IMR-90 (cell line): Measurements from ENCODE around the gene LRRTM4. TPM values are rescaled to one million over a fixed set of nuclear protein-coding genes. Genes with fewer than 3 reads are reported as not detected.

Experiments used
- ATAC-seq: fragments of 200-7000 bp; cut with Tn5 transposase; 2 replicates; pipeline ENCODE4 v1.9.1; 2020; ENCODE audit warnings: low read depth, mild to moderate bottlenecking, moderate library complexity
- BruUV-seq: library from RNA; stranded (reverse); fragments of 400-500 nt; replicated peaks from 2 replicates; lab custom pipeline; 2021; lab: Mats Ljungman, UMichigan
- CTCF ChIA-PET: fragments of 300-600 bp; formaldehyde crosslinking; extraction: SDS; loops from one replicate; lab custom pipeline; 2021; ENCODE audit warnings: antibody characterized with exemption; lab: Yijun Ruan, JAX
- POLR2A ChIA-PET: fragments of 300-600 bp; sonication (Branson Sonifier 250); formaldehyde crosslinking; loops from one replicate; lab custom pipeline; 2022; ENCODE audit warnings: antibody characterized with exemption; ENCODE audit not compliant: unreplicated experiment; lab: Charles Lee
- DNase-seq: peaks from one replicate; pipeline ENCODE4 v3.0.0; 2013
- H2AFZ ChIP-seq: replicated peaks from 2 replicates; pipeline ENCODE3; 2013; ENCODE audit warnings: low read length, mild to moderate bottlenecking; ENCODE audit not compliant: poor library complexity
- H2AK5ac ChIP-seq: 2 replicates; pipeline ENCODE4 v1.6.1; 2013; ENCODE audit warnings: low read depth, low read length, inconsistent platforms
- H2AK9ac ChIP-seq: replicated peaks from 2 replicates; pipeline ENCODE3; 2013; ENCODE audit warnings: mild to moderate bottlenecking, low read depth, low read length, moderate library complexity; ENCODE audit not compliant: poor library complexity
- H2BK120ac ChIP-seq: 2 replicates; pipeline ENCODE4 v1.6.1; 2013; ENCODE audit warnings: low read depth, low read length, inconsistent platforms
- H2BK15ac ChIP-seq: 3 replicates; pipeline ENCODE4 v1.6.1; 2013; ENCODE audit warnings: low read depth, low read length, inconsistent platforms
- H2BK20ac ChIP-seq: 2 replicates; pipeline ENCODE4 v1.6.1; 2013; ENCODE audit warnings: low read depth, mild to moderate bottlenecking, inconsistent platforms, low read length, moderate library complexity
- H2BK5ac ChIP-seq: 2 replicates; pipeline ENCODE4 v1.6.1; 2013; ENCODE audit warnings: mild to moderate bottlenecking, low read depth, low read length, inconsistent platforms; ENCODE audit not compliant: poor library complexity, severe bottlenecking
- H3K14ac ChIP-seq: replicated peaks from 2 replicates; pipeline ENCODE4 v1.6.1; 2013; ENCODE audit warnings: low read depth, low read length, inconsistent platforms
- H3K18ac ChIP-seq: 2 replicates; pipeline ENCODE4 v1.6.1; 2013; ENCODE audit warnings: low read depth, low read length, control low read depth
- H3K23ac ChIP-seq: 2 replicates; pipeline ENCODE4 v1.6.1; 2013; ENCODE audit warnings: low read depth, low read length, inconsistent platforms
- H3K27ac ChIP-seq: 2 replicates; pipeline ENCODE4 v1.5.1; 2013; ENCODE audit warnings: mild to moderate bottlenecking, control low read depth, low read length; ENCODE audit not compliant: insufficient read depth
- H3K27me3 ChIP-seq: 2 replicates; pipeline ENCODE4 v1.6.1; 2013; ENCODE audit warnings: low read length; ENCODE audit not compliant: control insufficient read depth, insufficient read depth
- H3K36me3 ChIP-seq: 2 replicates; pipeline ENCODE4 v1.6.1; 2013; ENCODE audit warnings: low read length, mixed read lengths; ENCODE audit not compliant: control insufficient read depth, insufficient read depth
- H3K4ac ChIP-seq: 2 replicates; pipeline ENCODE4 v1.6.1; 2013; ENCODE audit warnings: low read depth, low read length, inconsistent platforms
- H3K4me1 ChIP-seq: 2 replicates; pipeline ENCODE4 v1.6.1; 2013; ENCODE audit warnings: low read length, mixed read lengths; ENCODE audit not compliant: control insufficient read depth, insufficient read depth
- H3K4me2 ChIP-seq: 2 replicates; pipeline ENCODE4 v1.6.1; 2013; ENCODE audit warnings: low read depth, mild to moderate bottlenecking, control low read depth, low read length, moderate library complexity
- H3K4me3 ChIP-seq: 2 replicates; pipeline ENCODE4 v1.5.1; 2013; ENCODE audit warnings: low read depth, mild to moderate bottlenecking, control low read depth, low read length, moderate library complexity; ENCODE audit not compliant: insufficient read depth
- H3K56ac ChIP-seq: 2 replicates; pipeline ENCODE4 v1.6.1; 2013; ENCODE audit warnings: low read length, inconsistent platforms; ENCODE audit not compliant: insufficient read depth; ENCODE audit errors: extremely low read depth
- H3K79me1 ChIP-seq, 2 experiments: 2 replicates each; pipeline ENCODE4 v1.6.1; 2013; ENCODE audit warnings: low read length in 2 of 2, inconsistent platforms in 1 of 2, low read depth in 1 of 2
- H3K9ac ChIP-seq: 2 replicates; pipeline ENCODE4 v1.6.1; 2013; ENCODE audit warnings: low read depth, low read length, control low read depth
- H3K9me1 ChIP-seq: 2 replicates; pipeline ENCODE4 v1.6.1; 2013; ENCODE audit warnings: low read length, inconsistent platforms; ENCODE audit not compliant: insufficient read depth
- H3K9me3 ChIP-seq: 2 replicates; pipeline ENCODE4 v1.6.1; 2013; ENCODE audit warnings: low read length; ENCODE audit not compliant: control insufficient read depth, insufficient read depth
- H4K20me1 ChIP-seq: 2 replicates; pipeline ENCODE4 v1.6.1; 2013; ENCODE audit warnings: low read length, inconsistent platforms; ENCODE audit not compliant: insufficient read depth
- H4K5ac ChIP-seq: 2 replicates; pipeline ENCODE4 v1.6.1; 2013; ENCODE audit warnings: mild to moderate bottlenecking, low read depth, low read length, control low read depth
- H4K8ac ChIP-seq, 2 experiments: 2 replicates each; pipeline ENCODE4 v1.6.1; 2013; ENCODE audit warnings: low read depth in 2 of 2, low read length in 2 of 2, control low read depth in 1 of 2, inconsistent platforms in 1 of 2
- H4K91ac ChIP-seq: 2 replicates; pipeline ENCODE4 v1.6.1; 2013; ENCODE audit warnings: low read depth, low read length, inconsistent platforms; ENCODE audit not compliant: insufficient read depth
- ELK1 ChIP-seq: fragments of 150-350 bp; IDR thresholded peaks from 2 replicates; pipeline ENCODE4 v1.6.1; 2016; ENCODE audit warnings: low read depth, mild to moderate bottlenecking, low read length, moderate library complexity, borderline replicate concordance
- MAFK ChIP-seq: IDR thresholded peaks from 2 replicates; pipeline ENCODE4 v1.6.1; 2012; ENCODE audit warnings: low read depth, low read length, improper control_type of control experiment
- MAZ ChIP-seq: IDR thresholded peaks from 2 replicates; pipeline ENCODE4 v1.6.1; 2012; ENCODE audit warnings: low read depth, mild to moderate bottlenecking, low read length, improper control_type of control experiment, moderate library complexity, borderline replicate concordance
- WGBS, 2 experiments: methylation state at CpG; one replicate each; pipeline versions ENCODE4 v1.1.5 to v1.1.7; 2013; ENCODE audit warnings: missing lambda C conversion rate in 2 of 2; ENCODE audit not compliant: insufficient read length in 1 of 2; ENCODE audit errors: extremely low coverage in 2 of 2; 5-methylcytosine and 5-hydroxymethylcytosine counted together
- dilution Hi-C: fragments of 300-500 bp; cut with HindIII; formaldehyde crosslinking; loops from one replicate; pipeline ENCODE4 v1.14.3; 2018; ENCODE audit warnings: low sequenced_read_pairs; ENCODE audit not compliant: unreplicated experiment
- in situ Hi-C: fragments of 300-500 bp; cut with MboI; formaldehyde crosslinking; loops from 3 replicates; pipeline ENCODE4 v1.14.3; 2019; ENCODE audit warnings: low sequenced_read_pairs, inconsistent platforms, mixed read lengths
- intact Hi-C: fragments of 100-400 bp; cut with micrococcal nuclease; formaldehyde crosslinking; loops from 2 replicates; pipeline ENCODE4 v1.10.0; 2022
- polyA plus RNA-seq, 3 experiments: library from polyadenylated mRNA; depleted of rRNA; stranded (reverse); fragments of >200 nt; gene quantifications; 2 replicates each; pipeline ENCODE4 v1.2.3, GENCODE V29; 2012; ENCODE audit warnings: low replicate concordance in 1 of 3
- total RNA-seq: library from RNA; depleted of rRNA; stranded (reverse); fragments of >200 nt; gene quantifications from 2 replicates; pipeline ENCODE4 v1.2.3, GENCODE V29; 2012

The LRRTM4 gene
- total and polyA plus RNA-seq, 2 of the 4 experiments (the other 2 are of a cell fraction) = not detected

- Histone ChIP-seq H3K9ac (no peak overlapping the region), H4K8ac (no peak overlapping the region), H4K91ac (no peak overlapping the region), H3K9me1 (no peaks in the 10 kb centered on the region), H3K23ac (no peak overlapping the region), H3K4ac (no peak overlapping the region), H3K18ac (no peak overlapping the region), H3K4me1 (no peaks in the 10 kb centered on the region), H2BK20ac (no peak overlapping the region), H3K4me2 (no peak overlapping the region), H2AK9ac (no peak overlapping the region), H3K79me1 (no peaks in the 10 kb centered on the region), H3K9me3 (no peaks in the 10 kb centered on the region), H2AFZ (no peak overlapping the region), H3K4me3 (no peak overlapping the region), H3K36me3 (no peaks in the 10 kb centered on the region), H3K27me3 (no peaks in the 10 kb centered on the region), H2BK5ac (no peak overlapping the region), H2BK120ac (no peak overlapping the region), H2BK15ac (no peak overlapping the region), H4K20me1 (no peaks in the 10 kb centered on the region), H4K5ac (no peak overlapping the region), H2AK5ac (no peak overlapping the region), H3K14ac (no peak overlapping the region), H3K56ac (no peak overlapping the region), H3K27ac (no peak overlapping the region)
- intact Hi-C loops (no loop called here), dilution Hi-C loops (no loop called here), in situ Hi-C loops (no loop called here)
- WGBS, 2 experiments = no CpG with 5 or more reads among the region's 2 CpGs
- ATAC-seq (no peak), DNase-seq (no peak)
- BruUV-seq = no TSS peak
- TF ChIP-seq MAZ (no peak), ELK1 (no peak), MAFK (peak; percentile 89)
- CTCF ChIA-PET = no interaction called here
- POLR2A ChIA-PET = no interaction called here
Observed at GRCh38 chr2:76921006-76921405, 601.2 kb downstream of the LRRTM4 start.
